ENCODE data around the gene SYNDIG1L.

The SYNDIG1L gene

GRCh38 chr14:74417611-74418010 lies 8.4 kb downstream of the SYNDIG1L start:
- no peak overlapping the region for H3K4me3 ChIP-seq (ENCODE audit: severe bottlenecking)
- peaks cover 60% of the 10 kb centered on the region for H3K27me3 ChIP-seq (ENCODE audit: insufficient read depth, poor library complexity, severe bottlenecking)
- H3K36me3 ChIP-seq (ENCODE audit: low read depth), result no peaks in the 10 kb centered on the region
- no peak for TF ChIP-seq CTCF (IDR thresholded peaks at IDR 0.05; ENCODE audit: poor library complexity, severe bottlenecking)
- no peak overlapping the region for H3K27ac ChIP-seq (ENCODE audit: poor library complexity, severe bottlenecking)
- DNase-seq (ENCODE audit: low spot score) (no peak), ATAC-seq (ENCODE audit: low read depth) (no peak)
- no peaks in the 10 kb centered on the region for H3K9me3 ChIP-seq (ENCODE audit: severe bottlenecking)
- no peaks in the 10 kb centered on the region for H3K4me1 ChIP-seq (ENCODE audit: insufficient read depth, poor library complexity, severe bottlenecking)

- DNase-seq (ENCODE audit: low spot score) (no peak), ATAC-seq (ENCODE audit: low read depth) (no peak)
- TF ChIP-seq CTCF (IDR thresholded peaks at IDR 0.05; ENCODE audit: poor library complexity, severe bottlenecking), result no peak
- H3K4me3 ChIP-seq (ENCODE audit: severe bottlenecking), result no peak overlapping the region
- no peaks in the 10 kb centered on the region for H3K9me3 ChIP-seq (ENCODE audit: severe bottlenecking)
- no peaks in the 10 kb centered on the region for H3K36me3 ChIP-seq (ENCODE audit: low read depth)
- H3K4me1 ChIP-seq (ENCODE audit: insufficient read depth, poor library complexity, severe bottlenecking), result no peaks in the 10 kb centered on the region
- H3K27me3 ChIP-seq (ENCODE audit: insufficient read depth, poor library complexity, severe bottlenecking), result peaks cover 58% of the 10 kb centered on the region
- no peak overlapping the region for H3K27ac ChIP-seq (ENCODE audit: poor library complexity, severe bottlenecking)
These were observed 8.8 kb downstream of the SYNDIG1L start for GRCh38 chr14:74417201-74417600.

- H3K36me3 ChIP-seq (ENCODE audit: low read depth), result no peaks in the 10 kb centered on the region
- H3K27ac ChIP-seq (ENCODE audit: poor library complexity, severe bottlenecking), result no peak overlapping the region
- H3K4me3 ChIP-seq (ENCODE audit: severe bottlenecking), result no peak overlapping the region
- H3K4me1 ChIP-seq (ENCODE audit: insufficient read depth, poor library complexity, severe bottlenecking), result no peaks in the 10 kb centered on the region
- no peak for ATAC-seq (ENCODE audit: low read depth)
- TF ChIP-seq CTCF (IDR thresholded peaks at IDR 0.05; ENCODE audit: poor library complexity, severe bottlenecking), result no peak
- H3K27me3 ChIP-seq (ENCODE audit: insufficient read depth, poor library complexity, severe bottlenecking), result peaks cover 40% of the 10 kb centered on the region
- no peak for DNase-seq (ENCODE audit: low spot score)
- no peaks in the 10 kb centered on the region for H3K9me3 ChIP-seq (ENCODE audit: severe bottlenecking)
These were observed 10.9 kb downstream of the SYNDIG1L start for GRCh38 chr14:74415115-74415437.

GRCh38 chr14:74414403-74415114 lies 11.5 kb downstream of the SYNDIG1L start:
- TF ChIP-seq CTCF (IDR thresholded peaks at IDR 0.05; ENCODE audit: poor library complexity, severe bottlenecking), result no peak
- H3K36me3 ChIP-seq (ENCODE audit: low read depth), result no peaks in the 10 kb centered on the region
- H3K4me1 ChIP-seq (ENCODE audit: insufficient read depth, poor library complexity, severe bottlenecking), result no peaks in the 10 kb centered on the region
- H3K27ac ChIP-seq (ENCODE audit: poor library complexity, severe bottlenecking), result no peak overlapping the region
- no peaks in the 10 kb centered on the region for H3K9me3 ChIP-seq (ENCODE audit: severe bottlenecking)
- H3K4me3 ChIP-seq (ENCODE audit: severe bottlenecking), result no peak overlapping the region
- no peak for DNase-seq (ENCODE audit: low spot score)
- H3K27me3 ChIP-seq (ENCODE audit: insufficient read depth, poor library complexity, severe bottlenecking), result peaks cover 35% of the 10 kb centered on the region
- 0 out of 3 replicates have a peak, but pooled peaks have one; percentile 41 for ATAC-seq (ENCODE audit: low read depth)

- no peak for DNase-seq (ENCODE audit: low spot score)
- Histone ChIP-seq H3K27me3 (ENCODE audit: insufficient read depth, poor library complexity, severe bottlenecking) (peaks cover 25% of the 10 kb centered on the region), H3K27ac (ENCODE audit: poor library complexity, severe bottlenecking) (no peak overlapping the region), H3K36me3 (ENCODE audit: low read depth) (no peaks in the 10 kb centered on the region), H3K9me3 (ENCODE audit: severe bottlenecking) (no peaks in the 10 kb centered on the region), H3K4me3 (ENCODE audit: severe bottlenecking) (no peak overlapping the region), H3K4me1 (ENCODE audit: insufficient read depth, poor library complexity, severe bottlenecking) (no peaks in the 10 kb centered on the region)
- no peak for TF ChIP-seq CTCF (IDR thresholded peaks at IDR 0.05; ENCODE audit: poor library complexity, severe bottlenecking)
- no peak for ATAC-seq (ENCODE audit: low read depth)
These were observed 12.4 kb downstream of the SYNDIG1L start for GRCh38 chr14:74413627-74414026.

Data from RWPE2 (cell line).